GM12892 (cell line): Measurements from ENCODE around the gene SPRR1A.

ENCODE experiments used
- POLR2A ChIP-seq: IDR thresholded peaks from 2 replicates; pipeline ENCODE4 v1.6.1; 2011; ENCODE audit warnings: low read depth, low read length, control low read depth
- POLR2AphosphoS5 ChIP-seq: IDR thresholded peaks from 2 replicates; pipeline ENCODE4 v1.6.1; 2011; ENCODE audit warnings: low read depth, low read length, control low read depth
- TAF1 ChIP-seq: IDR thresholded peaks from 2 replicates; pipeline ENCODE4 v1.6.1; 2011; ENCODE audit warnings: low read depth, mild to moderate bottlenecking, control low read depth, low read length, borderline replicate concordance

DNA sequence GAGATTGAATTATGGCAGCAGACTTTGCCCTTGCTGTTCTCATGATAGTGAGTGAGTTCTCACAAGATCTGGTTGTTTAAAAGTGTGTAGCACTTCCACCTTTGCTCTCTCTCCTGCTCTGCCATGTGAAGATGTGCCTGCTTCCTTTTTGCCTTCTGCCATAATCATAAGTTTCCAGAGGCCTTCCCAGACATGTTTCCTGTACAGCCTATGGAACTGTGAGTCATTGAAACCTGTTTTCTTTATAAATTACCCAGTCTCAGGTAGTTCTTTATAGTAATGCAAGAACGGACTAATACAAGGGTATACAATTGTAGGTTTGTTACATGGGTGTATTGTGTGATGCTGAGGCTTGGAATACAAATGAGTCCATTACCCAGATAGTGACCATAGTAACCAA is 51.3 kb downstream of the SPRR1A start:
- TF ChIP-seq POLR2A: no peak
- TF ChIP-seq POLR2AphosphoS5: no peak
- TF ChIP-seq TAF1: no peak
